Fibroblast of lung (primary cell): ENCODE measurements around the gene EDEM2.

ENCODE experiments used
- EZH2 ChIP-seq: IDR thresholded peaks from 2 replicates; pipeline ENCODE4 v1.5.1; 2012; ENCODE audit warnings: low read length, control low read depth, mild to moderate bottlenecking; ENCODE audit errors: missing control alignments
- TF ChIP-seq, protein P1 (sequence below), 2 donors: IDR thresholded peaks in 1 of 2; conservative IDR thresholded peaks in 1 of 2; 1 replicate in 1 of 2; 2 replicates in 1 of 2; pipeline ENCODE4 v1.5.1; 2011 to 2012; ENCODE audit warnings: low read length in 2 of 2, control low read depth in 1 of 2, inconsistent platforms in 1 of 2, low read depth in 1 of 2, mild to moderate bottlenecking in 1 of 2

DNA sequence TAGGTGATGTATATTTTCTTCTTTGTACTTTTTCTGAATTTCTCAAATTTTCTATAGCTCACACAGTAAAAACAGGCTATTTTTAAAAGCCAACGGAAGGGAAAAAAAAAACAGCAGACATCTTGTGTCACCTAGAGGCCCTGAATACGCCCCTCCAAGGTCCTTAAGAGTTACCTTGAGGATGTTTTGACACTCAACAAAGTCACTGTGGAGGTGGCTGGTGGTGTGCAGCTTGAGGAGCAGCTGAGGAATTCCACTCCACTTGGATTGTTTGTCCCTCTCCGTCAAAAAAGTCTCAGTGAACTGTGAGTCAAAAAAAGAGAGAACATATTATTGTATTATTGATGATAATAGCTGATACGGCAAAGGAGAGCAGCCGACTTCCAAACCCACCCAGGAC, 69.3 kb downstream of the EDEM2 start:
- TF ChIP-seq, protein P1, sequence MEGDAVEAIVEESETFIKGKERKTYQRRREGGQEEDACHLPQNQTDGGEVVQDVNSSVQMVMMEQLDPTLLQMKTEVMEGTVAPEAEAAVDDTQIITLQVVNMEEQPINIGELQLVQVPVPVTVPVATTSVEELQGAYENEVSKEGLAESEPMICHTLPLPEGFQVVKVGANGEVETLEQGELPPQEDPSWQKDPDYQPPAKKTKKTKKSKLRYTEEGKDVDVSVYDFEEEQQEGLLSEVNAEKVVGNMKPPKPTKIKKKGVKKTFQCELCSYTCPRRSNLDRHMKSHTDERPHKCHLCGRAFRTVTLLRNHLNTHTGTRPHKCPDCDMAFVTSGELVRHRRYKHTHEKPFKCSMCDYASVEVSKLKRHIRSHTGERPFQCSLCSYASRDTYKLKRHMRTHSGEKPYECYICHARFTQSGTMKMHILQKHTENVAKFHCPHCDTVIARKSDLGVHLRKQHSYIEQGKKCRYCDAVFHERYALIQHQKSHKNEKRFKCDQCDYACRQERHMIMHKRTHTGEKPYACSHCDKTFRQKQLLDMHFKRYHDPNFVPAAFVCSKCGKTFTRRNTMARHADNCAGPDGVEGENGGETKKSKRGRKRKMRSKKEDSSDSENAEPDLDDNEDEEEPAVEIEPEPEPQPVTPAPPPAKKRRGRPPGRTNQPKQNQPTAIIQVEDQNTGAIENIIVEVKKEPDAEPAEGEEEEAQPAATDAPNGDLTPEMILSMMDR (conservative IDR thresholded peaks at IDR 0.05 in 1 of 2, IDR thresholded peaks at IDR 0.05 in 1 of 2; ENCODE audit: low read depth in 1 of 2, low read length in 2 of 2): no peak
- no peak for TF ChIP-seq EZH2
